Gastroesophageal sphincter (tissue), 3 donors: ENCODE results near the gene NEK11.

Source experiments
- EP300 ChIP-seq: sonication (generic); formaldehyde crosslinking; IDR thresholded peaks from one replicate; pipeline ENCODE4 v1.6.1; 2017; ENCODE audit warnings: antibody characterized with exemption, mild to moderate bottlenecking
- TF ChIP-seq, protein P1 (sequence below), 4 experiments: fragments of 200-600 bp in 2 of 4; fragments of 450-650 bp in 2 of 4; sonication (generic) in 1 of 4; IDR thresholded peaks; one replicate each; pipeline ENCODE4 v1.5.1; 2017 to 2019; ENCODE audit warnings: antibody characterized with exemption in 4 of 4, mild to moderate bottlenecking in 2 of 4, moderate library complexity in 2 of 4

DNA sequence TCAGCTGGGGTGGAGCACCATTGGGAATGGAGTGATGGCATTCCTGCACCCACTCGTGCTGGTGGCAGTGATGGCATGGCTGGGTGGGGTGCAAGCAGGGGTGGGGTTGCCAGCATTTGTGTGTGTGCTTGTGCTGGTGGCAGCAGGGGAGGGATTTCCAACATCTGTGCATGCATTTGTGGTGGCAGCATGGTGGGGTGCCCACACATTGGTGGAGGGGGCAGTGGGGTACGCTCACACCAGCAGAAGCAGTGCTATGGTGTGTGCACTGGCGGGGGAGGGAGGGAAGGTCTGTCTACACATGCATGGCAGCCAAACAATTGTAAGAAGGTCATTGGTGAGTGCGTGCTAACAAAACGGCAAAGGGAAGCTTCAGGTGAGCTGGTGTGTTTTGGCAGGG is 278.2 kb downstream of the NEK11 start:
- TF ChIP-seq, protein P1, sequence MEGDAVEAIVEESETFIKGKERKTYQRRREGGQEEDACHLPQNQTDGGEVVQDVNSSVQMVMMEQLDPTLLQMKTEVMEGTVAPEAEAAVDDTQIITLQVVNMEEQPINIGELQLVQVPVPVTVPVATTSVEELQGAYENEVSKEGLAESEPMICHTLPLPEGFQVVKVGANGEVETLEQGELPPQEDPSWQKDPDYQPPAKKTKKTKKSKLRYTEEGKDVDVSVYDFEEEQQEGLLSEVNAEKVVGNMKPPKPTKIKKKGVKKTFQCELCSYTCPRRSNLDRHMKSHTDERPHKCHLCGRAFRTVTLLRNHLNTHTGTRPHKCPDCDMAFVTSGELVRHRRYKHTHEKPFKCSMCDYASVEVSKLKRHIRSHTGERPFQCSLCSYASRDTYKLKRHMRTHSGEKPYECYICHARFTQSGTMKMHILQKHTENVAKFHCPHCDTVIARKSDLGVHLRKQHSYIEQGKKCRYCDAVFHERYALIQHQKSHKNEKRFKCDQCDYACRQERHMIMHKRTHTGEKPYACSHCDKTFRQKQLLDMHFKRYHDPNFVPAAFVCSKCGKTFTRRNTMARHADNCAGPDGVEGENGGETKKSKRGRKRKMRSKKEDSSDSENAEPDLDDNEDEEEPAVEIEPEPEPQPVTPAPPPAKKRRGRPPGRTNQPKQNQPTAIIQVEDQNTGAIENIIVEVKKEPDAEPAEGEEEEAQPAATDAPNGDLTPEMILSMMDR (IDR thresholded peaks at IDR 0.05), result no peak
- TF ChIP-seq EP300, result no peak
